Measurements from ENCODE around the gene OGFOD1.
"Not testable (repeated sequence)": the region's sequence is repeated elsewhere in the genome, so short reads cannot be mapped to it uniquely, and the experiment has no call there.

Gene OGFOD1

DNA sequence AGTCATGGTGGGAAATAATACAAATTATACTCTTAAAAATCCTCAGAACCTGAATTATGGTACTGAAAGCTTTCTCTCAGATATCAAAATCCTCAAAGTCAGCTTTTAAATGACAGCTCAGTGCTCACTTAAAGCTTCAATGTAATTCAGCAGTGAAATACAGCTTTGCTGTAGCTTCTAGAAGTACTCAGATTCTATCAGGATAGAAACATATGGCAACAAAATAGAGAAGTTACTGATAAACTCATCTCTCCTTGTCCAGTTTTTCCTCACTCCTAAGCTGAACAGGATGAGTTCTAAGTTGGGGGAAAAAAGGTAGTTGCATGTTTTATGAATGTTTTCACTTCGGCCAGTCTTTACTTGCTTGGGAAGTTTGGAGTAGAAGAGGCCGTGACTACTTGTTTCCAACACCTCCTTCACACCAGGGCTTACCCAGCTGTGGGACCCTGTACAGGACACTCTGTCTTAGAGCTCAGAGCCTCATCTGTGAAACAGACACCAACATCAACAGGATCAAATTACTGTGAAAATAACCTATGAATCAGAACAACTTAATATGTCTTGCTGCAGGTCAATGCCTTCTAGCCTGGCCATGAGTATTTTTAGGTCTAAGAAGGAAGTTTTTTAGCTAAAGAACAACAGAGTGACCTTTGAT is 30.2 kb downstream of the OGFOD1 start:
- DNase-seq: no peak

DNA sequence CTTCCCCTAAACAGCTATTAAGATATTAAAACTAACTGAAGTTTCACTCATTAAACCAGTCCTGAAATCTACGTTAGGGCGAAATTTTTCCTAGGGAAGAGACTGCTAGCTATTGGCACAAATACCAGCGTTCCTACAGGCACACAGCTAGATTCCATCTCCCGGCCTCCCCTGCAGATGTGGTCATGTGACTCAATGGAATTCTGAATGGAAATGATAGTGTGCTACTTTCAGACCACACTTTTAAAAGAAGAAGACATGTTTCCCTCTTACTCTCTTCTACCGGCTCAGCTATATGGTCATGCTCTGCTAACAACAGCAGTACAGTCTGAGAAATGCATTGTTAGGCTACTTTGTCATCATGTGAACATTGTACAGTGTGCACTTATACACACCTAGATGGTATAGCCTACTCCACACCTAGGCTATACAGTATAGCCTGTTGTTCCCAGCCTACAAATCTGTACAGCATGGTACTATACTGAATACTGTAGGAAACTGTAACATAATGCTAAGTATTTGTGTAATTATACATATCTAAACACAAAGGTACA is 31.4 kb downstream of the OGFOD1 start:
- no peak for DNase-seq

DNA sequence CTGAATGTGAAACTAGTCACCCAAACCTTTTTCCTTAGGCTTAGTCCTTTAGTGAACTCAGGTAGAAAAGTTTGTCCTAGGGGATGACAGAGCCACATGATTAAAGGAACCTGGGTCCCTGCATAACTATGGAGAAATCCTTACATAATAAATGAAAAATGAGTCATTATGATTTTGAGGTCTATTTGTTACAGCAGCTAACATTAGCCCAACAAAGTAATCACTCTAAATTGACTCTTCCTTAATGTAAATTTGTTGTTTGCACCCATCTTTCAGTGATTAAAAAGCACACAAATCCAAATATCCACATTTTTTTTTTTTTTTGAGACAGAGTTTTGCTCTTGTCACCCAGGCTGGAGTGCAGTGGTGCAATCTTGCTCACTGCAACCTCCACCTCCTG is 32.0 kb downstream of the OGFOD1 start:
- no peak for DNase-seq

DNA sequence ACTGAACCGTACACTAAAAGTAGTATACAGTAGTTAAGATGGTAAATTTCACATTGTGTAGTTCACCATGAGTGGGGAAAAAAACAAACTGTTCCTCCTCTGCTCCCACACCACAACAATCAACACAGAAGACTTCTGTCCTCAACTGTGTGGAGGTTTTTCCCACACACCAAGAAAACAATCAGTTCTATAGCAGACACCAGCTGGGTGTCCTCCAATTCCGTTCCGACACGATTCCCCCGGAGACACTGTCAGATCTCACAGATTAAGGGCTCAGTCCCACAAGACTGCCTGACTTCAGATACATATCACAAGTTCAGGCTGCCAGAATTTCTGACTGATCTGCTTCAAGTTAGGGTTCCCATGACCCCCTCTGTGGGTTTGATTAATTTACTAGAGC is 36.7 kb downstream of the OGFOD1 start:
- no peak for DNase-seq

DNA sequence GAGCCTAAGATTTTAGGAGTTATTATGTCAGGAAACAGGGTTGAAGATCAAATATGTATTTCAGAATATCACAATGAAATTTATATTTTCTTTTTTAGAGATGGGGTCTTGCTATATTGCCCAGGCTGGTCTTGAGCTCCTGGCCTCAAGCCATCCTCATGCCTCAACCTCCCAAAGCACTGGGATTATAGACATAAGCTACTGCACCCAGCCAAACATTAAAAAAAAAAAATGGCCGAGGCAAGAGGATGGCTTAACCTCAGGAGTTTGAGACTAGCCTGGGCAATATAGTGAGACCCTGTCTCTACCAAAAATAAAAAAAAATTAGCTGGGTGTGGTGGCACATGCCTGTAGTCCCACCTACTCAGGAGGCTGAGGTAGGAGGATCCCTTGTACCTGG is 37.5 kb downstream of the OGFOD1 start:
- not testable (repeated sequence) for DNase-seq

DNA sequence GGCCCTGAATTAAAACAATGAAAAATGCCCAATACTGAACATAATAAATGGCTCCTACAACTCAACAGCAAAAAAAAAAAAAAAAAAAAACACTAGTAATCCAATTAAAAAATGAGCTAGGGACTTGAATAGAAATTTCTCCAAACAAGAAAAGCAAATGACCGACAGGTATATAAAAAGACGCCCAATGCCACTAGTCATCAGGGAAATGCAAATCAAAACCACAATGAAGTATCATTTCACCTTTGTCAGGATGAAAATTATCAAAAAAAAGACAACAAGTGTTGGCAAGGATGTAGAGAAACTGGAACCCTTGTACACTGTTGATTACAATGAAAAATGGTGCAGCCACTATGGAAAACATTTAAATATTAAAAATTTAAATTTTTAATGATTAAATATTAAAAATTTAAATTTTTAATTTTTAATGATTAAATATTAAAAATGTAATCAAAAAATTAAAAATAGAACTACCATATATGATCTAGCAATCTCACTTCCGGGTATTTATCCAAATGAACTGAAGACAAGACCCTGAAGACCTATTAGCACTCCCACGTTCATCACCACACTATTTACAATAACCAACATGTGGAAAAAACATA is 40.4 kb downstream of the OGFOD1 start:
- DNase-seq: no peak

DNA sequence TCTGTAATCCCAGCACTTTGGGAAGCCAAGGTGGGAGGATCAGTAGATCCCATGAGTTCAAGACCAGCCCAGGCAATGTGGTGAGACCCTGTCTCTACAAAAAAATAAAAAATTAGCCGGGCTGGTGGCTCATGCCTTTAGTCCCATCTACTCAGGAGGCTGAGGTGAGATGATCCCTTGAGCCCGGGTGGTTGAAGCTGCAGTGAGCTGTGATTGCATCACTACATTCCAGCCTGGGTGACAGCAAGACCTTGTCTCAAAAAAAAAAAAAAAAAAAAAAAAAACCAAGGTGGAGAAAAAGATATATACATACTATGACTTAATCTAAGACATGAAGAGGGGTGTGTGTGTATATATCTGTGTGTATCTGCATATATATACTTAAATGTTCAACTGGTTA is 41.8 kb downstream of the OGFOD1 start:
- DNase-seq: no peak

DNA sequence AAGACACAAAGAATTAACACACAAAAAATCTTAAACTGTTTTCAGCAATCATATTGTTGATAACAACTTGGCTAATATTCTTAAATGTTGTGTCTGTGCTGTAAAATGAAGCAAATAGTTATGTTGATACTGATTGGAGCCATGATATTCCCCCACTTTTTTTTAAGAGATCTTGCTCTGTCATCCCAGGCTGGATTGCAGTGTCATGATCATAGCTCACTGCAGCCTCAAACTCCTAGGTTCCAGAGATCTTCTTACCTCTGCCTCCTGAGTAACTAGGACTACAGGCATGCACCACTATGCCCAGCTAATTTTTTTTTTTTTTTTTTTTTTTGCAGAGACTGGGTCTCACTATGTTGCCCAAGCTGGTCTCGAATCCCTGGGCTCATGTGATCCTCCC is 42.5 kb downstream of the OGFOD1 start:
- DNase-seq: no peak

DNA sequence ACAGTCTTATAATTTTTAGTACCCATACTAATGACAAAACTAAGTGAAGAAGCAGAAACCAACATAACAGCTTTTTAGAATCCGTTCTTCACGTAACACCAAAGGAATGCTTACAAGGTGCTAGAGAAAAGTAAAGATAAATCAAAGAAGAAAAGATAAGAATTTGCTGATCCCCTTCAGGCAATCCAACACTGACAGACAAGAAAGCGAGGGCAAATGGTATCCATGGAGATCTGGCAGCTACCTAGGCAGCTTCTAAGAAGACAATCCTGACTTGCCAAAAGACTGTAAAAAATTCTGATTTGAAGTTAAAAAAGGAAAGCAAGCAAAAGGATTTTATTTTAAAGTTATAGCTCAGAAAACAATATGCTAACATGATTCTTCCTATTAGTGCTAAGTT is 53.8 kb downstream of the OGFOD1 start:
- DNase-seq: no peak

DNA sequence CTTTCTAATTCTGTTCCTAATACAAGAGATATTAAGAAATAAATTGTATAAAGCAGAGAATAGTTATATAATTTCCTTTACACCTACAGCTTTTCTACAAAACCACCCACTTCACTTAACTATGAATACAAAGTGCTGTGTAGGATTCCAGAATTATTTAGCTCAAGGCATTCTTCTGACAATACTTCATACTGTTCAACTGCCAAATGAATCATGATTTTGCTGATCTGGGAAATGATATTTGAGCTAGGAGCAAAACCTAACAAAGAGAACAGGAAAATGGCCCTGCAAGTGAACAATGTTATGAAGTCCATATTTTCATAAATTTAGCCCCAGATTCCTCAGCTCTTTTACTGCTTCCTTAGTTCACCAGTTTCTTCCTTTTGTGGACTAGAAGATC is 55.6 kb downstream of the OGFOD1 start:
- no peak for DNase-seq

DNA sequence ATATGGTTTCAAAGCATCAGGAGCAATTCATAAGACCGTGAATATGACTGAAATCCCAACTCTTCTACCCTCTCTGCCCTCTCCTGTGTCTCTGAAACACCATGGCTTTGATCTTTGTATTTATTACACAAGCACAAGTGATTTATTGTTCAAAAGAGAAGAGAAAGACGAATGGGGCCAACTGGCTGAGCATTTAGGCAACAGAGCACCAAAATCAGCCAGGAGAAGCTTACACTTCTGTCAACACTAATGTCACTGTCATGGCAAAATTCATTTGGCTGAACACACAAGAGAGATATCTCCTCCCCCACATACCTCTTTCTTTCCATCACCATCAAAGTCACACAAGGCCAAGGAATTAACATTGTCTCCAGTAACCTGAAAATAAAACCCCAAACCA is 59.2 kb downstream of the OGFOD1 start:
- no peak for DNase-seq

DNA sequence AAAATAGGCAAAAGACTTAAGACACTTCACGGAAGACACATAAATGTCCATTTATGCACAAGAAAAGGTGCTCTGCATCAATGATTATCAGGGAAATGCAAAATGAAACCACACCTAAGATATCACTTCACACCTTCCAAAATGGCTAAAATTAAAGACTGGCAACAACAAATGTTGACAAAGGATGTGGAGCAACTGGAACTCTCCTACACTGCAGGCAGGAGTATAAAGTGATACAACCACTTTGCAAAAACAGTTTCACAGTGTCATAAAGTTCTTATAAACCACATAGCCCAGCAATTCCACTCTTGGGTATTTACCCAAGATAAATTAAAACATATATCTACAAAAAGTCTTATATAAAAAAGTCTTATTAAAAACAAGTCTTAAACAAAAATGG is 60.7 kb downstream of the OGFOD1 start:
- DNase-seq: no peak

DNA sequence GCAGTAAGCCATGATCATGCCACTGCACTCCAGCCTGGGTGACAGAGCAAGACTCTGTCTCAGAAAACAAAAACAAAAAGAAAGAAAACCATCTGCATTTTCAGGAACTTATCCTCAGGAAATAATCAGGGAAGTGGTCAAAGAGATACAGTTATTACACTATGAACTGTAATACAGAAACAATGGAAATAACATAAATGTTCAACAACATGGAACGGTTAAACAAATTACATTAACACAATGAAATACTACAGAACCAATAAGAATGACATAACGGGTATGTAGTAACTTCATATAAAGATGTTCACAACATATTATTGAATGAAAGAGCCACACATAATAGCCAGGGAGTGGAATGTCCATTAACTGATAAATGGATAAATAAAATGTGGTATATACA is 61.7 kb downstream of the OGFOD1 start:
- DNase-seq: no peak

DNA sequence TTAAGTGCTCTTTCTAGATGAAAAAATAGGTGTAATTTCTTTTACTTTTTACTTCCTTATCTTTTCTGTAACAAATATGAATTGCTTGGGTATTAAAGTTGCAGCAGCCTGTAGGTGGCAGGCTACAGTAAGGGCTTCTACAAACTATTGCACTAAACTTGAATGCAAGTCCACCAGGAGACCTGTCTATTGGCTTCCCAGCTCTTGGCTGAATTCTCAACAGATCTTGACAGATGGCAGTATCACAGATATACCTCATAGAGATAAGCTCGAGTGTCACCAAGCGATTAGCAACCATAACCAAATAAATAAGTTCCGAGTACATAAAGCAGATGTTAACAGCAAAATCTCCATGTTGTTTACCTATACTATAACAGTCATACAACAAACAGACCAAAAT is 62.6 kb downstream of the OGFOD1 start:
- DNase-seq: no peak

DNA sequence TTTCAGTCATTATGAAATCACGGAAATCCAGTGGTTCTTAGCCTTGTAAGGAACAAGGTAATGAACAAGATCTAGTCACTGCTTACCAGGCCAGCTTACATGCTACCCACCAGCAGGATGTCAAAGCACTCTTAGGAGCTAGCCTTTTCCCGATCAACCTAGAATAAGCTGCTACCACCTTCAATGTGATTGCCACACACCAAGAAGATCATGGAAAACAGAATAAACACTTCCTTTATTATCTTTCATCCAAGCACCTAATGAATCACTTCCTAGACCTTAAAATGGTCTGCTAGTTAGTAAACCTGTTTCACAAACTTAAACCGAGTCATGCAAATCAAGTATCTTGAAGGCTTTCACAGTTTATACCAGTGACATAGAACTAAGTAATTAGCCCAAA is 63.5 kb downstream of the OGFOD1 start:
- DNase-seq: no peak

DNA sequence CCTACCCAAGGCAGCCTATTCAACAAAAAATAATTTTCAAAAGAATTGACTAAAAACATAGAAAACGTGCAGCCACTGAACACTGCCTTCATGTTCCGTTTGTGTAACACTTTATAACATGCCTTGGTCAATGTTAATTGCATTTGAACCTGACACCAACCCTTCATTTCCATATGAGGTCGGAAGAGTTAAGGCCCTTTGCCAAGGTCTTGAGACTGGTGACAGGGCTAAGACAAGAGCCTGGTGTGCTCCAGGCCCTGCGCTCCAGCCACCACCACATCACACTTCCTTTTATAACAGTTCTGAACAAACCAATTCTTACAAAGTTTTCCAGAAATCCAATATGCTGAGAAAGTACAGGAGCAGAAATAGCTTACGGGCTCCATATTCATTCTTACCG is 64.3 kb downstream of the OGFOD1 start:
- no peak for DNase-seq

DNA sequence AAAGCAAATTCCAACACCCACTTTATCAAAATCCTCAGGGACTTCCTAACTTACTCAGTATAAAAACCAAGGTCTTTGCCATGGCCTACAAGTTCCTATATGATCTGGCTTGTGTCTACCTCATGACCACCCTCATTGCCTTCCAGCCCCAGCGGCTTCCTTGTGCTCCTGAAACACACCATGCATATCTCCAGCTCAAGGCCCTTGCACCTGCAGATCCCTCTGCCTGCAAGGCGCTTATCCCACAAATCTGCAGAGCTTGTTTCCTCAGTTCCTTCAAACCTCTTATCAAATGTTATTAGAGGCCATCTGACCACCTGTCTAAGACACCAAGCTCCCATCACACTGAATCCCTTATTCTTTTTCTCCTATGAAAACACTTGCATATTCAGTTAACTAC is 65.9 kb downstream of the OGFOD1 start:
- DNase-seq: no peak

DNA sequence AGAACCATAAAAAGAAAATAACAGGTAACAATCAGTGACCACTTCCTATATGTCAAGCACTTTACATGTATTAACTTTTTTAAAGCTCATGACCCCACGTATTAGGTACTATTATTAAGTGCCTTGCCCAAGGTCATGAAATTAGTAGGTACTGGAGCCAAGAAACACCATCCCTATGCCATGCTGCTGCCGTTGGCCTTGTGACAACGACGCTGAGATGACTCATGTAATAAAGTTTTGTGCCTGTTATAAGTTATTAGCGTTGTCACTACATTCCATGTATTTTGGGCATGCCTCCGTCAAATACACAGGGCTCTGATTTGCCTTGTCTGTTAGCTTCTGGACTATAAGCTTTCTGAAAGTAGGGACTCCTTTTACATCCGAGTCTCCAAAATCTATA is 67.1 kb downstream of the OGFOD1 start:
- no peak for DNase-seq

DNA sequence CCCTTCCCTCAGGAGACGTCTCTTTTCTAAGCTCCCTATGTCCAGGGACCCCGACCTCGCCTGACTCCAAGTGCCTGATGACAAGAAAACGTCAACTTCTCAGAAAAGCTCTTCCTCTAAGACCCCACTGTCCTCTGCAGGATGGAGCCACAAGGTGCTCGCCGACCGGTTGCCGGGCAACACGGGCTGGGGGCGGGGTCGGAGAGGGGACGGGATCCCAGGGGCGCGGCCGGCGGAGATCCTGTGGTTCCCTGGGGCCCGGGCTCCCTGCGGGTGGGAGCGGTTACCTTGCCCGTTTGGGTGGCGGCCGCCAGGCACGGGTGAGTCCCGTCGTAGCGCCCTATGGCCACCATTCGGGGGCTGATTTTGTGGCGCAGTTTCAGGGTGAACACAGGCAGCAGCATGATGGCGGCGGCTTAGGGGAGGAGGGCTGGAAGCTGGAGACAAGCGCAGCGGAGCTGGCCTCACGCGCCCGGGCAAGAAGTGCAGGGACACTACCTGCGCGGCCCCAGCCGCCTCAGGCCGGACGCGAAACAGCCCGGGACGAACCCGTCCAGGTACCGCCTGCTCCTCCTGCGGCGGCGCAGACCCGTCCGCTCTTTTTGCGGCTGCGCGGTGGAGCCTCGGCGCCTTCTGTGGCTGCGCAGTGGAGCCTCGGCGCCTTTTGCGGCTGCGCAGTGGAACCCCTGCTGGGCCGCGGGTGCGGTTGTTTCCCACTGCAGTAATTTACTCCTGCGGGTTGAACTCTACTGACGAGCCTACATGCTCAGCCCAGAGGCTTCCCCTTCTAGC is 68.3 kb downstream of the OGFOD1 start, which contains the start of gene BBS2:
TSS of gene BBS2 (minus strand) at position 566 of the 792 bp plus-strand sequence. CDS start at position 404, 162 bp downstream.
- DNase-seq: peak; percentile 13

DNA sequence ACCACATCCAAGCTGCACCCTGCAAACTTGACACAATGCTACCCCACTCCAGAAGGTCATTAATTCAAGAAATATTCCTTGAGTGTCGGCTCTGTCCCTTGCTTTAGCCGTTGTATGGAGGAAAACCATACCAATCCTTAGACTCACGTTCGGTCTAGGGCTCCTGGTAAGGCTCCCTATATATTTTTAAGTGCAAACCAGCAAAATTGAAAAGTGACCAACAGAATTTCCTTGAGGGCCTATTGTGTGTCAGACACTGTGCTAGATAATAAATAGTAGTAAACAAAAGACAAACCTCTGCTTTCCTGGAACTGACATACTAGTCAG is 68.9 kb downstream of the OGFOD1 start:
- DNase-seq: no peak

DNA sequence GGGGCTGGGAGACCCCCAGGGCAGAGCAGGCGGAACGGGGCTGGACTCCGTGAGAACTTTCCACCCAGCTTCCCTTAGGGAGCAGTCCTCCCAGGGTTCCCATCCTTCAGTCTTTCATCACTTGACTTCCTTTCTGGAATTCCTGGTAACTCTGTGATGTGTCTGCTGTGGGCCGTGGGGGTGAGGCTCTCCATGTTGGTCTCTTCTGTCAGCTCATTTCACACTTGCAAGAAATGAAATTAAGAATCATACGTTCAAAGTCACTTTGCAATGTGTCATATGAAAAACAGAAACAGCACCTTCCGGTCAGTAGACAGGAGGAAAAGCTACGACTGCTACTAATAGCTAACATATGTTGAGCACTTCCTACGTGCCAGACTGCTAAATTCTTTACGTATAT is 73.9 kb downstream of the OGFOD1 start:
- no peak for DNase-seq

Measured in NCI-H2081 treated with DMSO at 0.1 percent for 48 hours (cell line).